Keratinocyte (primary cell): ENCODE measurements around the gene OR10H5. TPM values are rescaled to one million over a fixed set of nuclear protein-coding genes. Genes with fewer than 3 reads are reported as not detected.

Experiments
- DNase-seq: peaks from one replicate; pipeline ENCODE4 v3.0.0-alpha.2; 2011; ENCODE audit warnings: low read depth, missing footprints, low spot score
- FAIRE-seq: peaks from 2 replicates; lab custom pipeline; 2011; peaks lifted over from hg19 to GRCh38; lab: Jason Lieb, UNC
- H2AFZ ChIP-seq: 2 replicates; pipeline ENCODE4 v1.6.0; 2012; ENCODE audit warnings: low read length, control low read depth, inconsistent platforms; ENCODE audit not compliant: control insufficient read depth
- H3K27ac ChIP-seq: 2 replicates; pipeline ENCODE4 v1.5.1; 2011; ENCODE audit warnings: low read length; ENCODE audit not compliant: control insufficient read depth, insufficient read depth
- H3K27me3 ChIP-seq: 3 replicates; pipeline ENCODE4 v1.6.0; 2011; ENCODE audit warnings: low read length; ENCODE audit not compliant: control insufficient read depth, insufficient read depth; ENCODE audit errors: extremely low read depth
- H3K36me3 ChIP-seq, 2 experiments: 2 replicates in 1 of 2; 3 replicates in 1 of 2; pipeline ENCODE4 v1.5.1; 2011; ENCODE audit warnings: low read length in 2 of 2, mild to moderate bottlenecking in 1 of 2; ENCODE audit not compliant: control insufficient read depth in 2 of 2, insufficient read depth in 2 of 2; ENCODE audit errors: extremely low read depth in 1 of 2
- H3K4me1 ChIP-seq: 3 replicates; pipeline ENCODE4 v1.5.1; 2011; ENCODE audit warnings: low read length; ENCODE audit not compliant: control insufficient read depth, insufficient read depth; ENCODE audit errors: extremely low read depth
- H3K4me2 ChIP-seq: 3 replicates; pipeline ENCODE4 v1.6.0; 2011; ENCODE audit warnings: low read depth, low read length; ENCODE audit not compliant: control insufficient read depth, insufficient read depth; ENCODE audit errors: extremely low read depth
- H3K4me3 ChIP-seq, 3 experiments: fragments of 200-600 bp in 1 of 3; sonication (generic) in 1 of 3; 2 replicates in 2 of 3; 3 replicates in 1 of 3; pipeline ENCODE4 v1.5.1; 2011 to 2016; ENCODE audit warnings: low read length in 3 of 3, mild to moderate bottlenecking in 3 of 3, control low read depth in 2 of 3, inconsistent platforms in 1 of 3, low read depth in 1 of 3, mixed read lengths in 1 of 3, mixed run types in 1 of 3, moderate library complexity in 1 of 3; ENCODE audit not compliant: control insufficient read depth in 2 of 3, insufficient read depth in 2 of 3; ENCODE audit errors: extremely low read depth in 1 of 3
- H3K79me2 ChIP-seq: 2 replicates; pipeline ENCODE4 v1.6.0; 2012; ENCODE audit warnings: low read length; ENCODE audit not compliant: control insufficient read depth, insufficient read depth
- H3K9ac ChIP-seq: 3 replicates; pipeline ENCODE4 v1.6.0; 2011; ENCODE audit warnings: low read length; ENCODE audit not compliant: control insufficient read depth, insufficient read depth; ENCODE audit errors: extremely low read depth
- H3K9me1 ChIP-seq: 3 replicates; pipeline ENCODE4 v1.6.0; 2011; ENCODE audit warnings: low read length; ENCODE audit not compliant: control insufficient read depth, insufficient read depth; ENCODE audit errors: extremely low read depth
- H3K9me3 ChIP-seq: 2 replicates; pipeline ENCODE4 v1.5.1; 2012; ENCODE audit warnings: low read depth, low read length; ENCODE audit not compliant: control insufficient read depth
- H4K20me1 ChIP-seq: 3 replicates; pipeline ENCODE4 v1.6.0; 2011; ENCODE audit warnings: low read length; ENCODE audit not compliant: control insufficient read depth, insufficient read depth; ENCODE audit errors: extremely low read depth
- CTCF ChIP-seq, 3 experiments: IDR thresholded peaks in 1 of 3; conservative IDR thresholded peaks in 1 of 3; optimal IDR thresholded peaks in 1 of 3; 2 replicates in 2 of 3; 3 replicates in 1 of 3; pipeline versions ENCODE3 to v1.5.1; 2011; ENCODE audit warnings: low read length in 3 of 3, mild to moderate bottlenecking in 3 of 3, moderate library complexity in 2 of 3, control low read depth in 1 of 3, inconsistent platforms in 1 of 3; ENCODE audit not compliant: insufficient read depth in 2 of 3; ENCODE audit errors: extremely low read depth in 1 of 3
- EZH2 ChIP-seq: IDR thresholded peaks from one replicate; pipeline ENCODE4 v1.6.1; 2012; ENCODE audit warnings: inconsistent platforms, mild to moderate bottlenecking, low read length, moderate library complexity
- dilution Hi-C: fragments of 300-500 bp; cut with MboI; formaldehyde crosslinking; loops from one replicate; pipeline ENCODE4 v1.7.0; 2020; ENCODE audit warnings: low sequenced_read_pairs; ENCODE audit not compliant: extremely low pct_ligation_motif_present
- polyA plus RNA-seq, 5 experiments: library from polyadenylated mRNA; depleted of rRNA in 3 of 5; stranded (reverse) in 3 of 5; stranded (forward) in 1 of 5; unstranded in 1 of 5; fragments of >200 nt; gene quantifications; 1 replicate in 1 of 5; 2 replicates in 3 of 5; 3 replicates in 1 of 5; pipeline versions ENCODE4 v1.2.1 to v1.2.3, GENCODE V29; 2011 to 2012; ENCODE audit warnings: missing spikeins in 2 of 5, low read depth in 1 of 5, low replicate concordance in 1 of 5

Gene OR10H5
- polyA plus RNA-seq, 1 donor (not counting 4 experiments of a cell fraction or from before 2014, with no cell fraction given) = not detected

GRCh38 chr19:15776264-15776663 lies 11.2 kb upstream of the OR10H5 start:
- no peaks in the 10 kb centered on the region for H3K27me3 ChIP-seq
- no peak overlapping the region for H3K27ac ChIP-seq
- H3K9me3 ChIP-seq = no peaks in the 10 kb centered on the region
- H3K4me2 ChIP-seq = no peak overlapping the region
- DNase-seq = no peak
- no peak for FAIRE-seq
- no peaks in the 10 kb centered on the region for H3K4me1 ChIP-seq
- H2AFZ ChIP-seq = no peak overlapping the region
- dilution Hi-C loops = no loop called here
- H3K9ac ChIP-seq = no peak overlapping the region
- TF ChIP-seq CTCF (optimal IDR thresholded peaks at IDR 0.05 in 1 of 3, IDR thresholded peaks at IDR 0.05 in 1 of 3, conservative IDR thresholded peaks at IDR 0.05 in 1 of 3; ENCODE audit: extremely low read depth in 1 of 3, insufficient read depth in 2 of 3, low read length in 3 of 3) = no peak
- no peak for TF ChIP-seq EZH2
- no peaks in the 10 kb centered on the region for H4K20me1 ChIP-seq
- H3K36me3 ChIP-seq = no peaks in the 10 kb centered on the region
- no peak overlapping the region for H3K4me3 ChIP-seq
- no peaks in the 10 kb centered on the region for H3K79me2 ChIP-seq
- no peaks in the 10 kb centered on the region for H3K9me1 ChIP-seq

- dilution Hi-C loops = no loop called here
- H4K20me1 ChIP-seq = no peaks in the 10 kb centered on the region
- H3K4me1 ChIP-seq = no peaks in the 10 kb centered on the region
- no peaks in the 10 kb centered on the region for H3K79me2 ChIP-seq
- H3K9ac ChIP-seq = no peak overlapping the region
- H3K9me1 ChIP-seq = no peaks in the 10 kb centered on the region
- no peak overlapping the region for H3K27ac ChIP-seq
- no peaks in the 10 kb centered on the region for H3K36me3 ChIP-seq
- TF ChIP-seq EZH2 = no peak
- TF ChIP-seq CTCF (optimal IDR thresholded peaks at IDR 0.05 in 1 of 3, IDR thresholded peaks at IDR 0.05 in 1 of 3, conservative IDR thresholded peaks at IDR 0.05 in 1 of 3; ENCODE audit: extremely low read depth in 1 of 3, insufficient read depth in 2 of 3, low read length in 3 of 3) = no peak
- DNase-seq (no peak), FAIRE-seq (no peak)
- H3K9me3 ChIP-seq = no peaks in the 10 kb centered on the region
- no peak overlapping the region for H3K4me2 ChIP-seq
- no peak overlapping the region for H3K4me3 ChIP-seq
- no peak overlapping the region for H2AFZ ChIP-seq
- H3K27me3 ChIP-seq = no peaks in the 10 kb centered on the region
Observed at GRCh38 chr19:15776991-15777970, 10.2 kb upstream of the OR10H5 start.
